ENCODE data around the gene TBC1D22A. TPM values are rescaled to one million over a fixed set of nuclear protein-coding genes. Genes with fewer than 3 reads are reported as not detected.

The TBC1D22A gene
- total and polyA plus RNA-seq, 8 donors: 12.0 to 17.6 (median 15.3) TPM

DNA sequence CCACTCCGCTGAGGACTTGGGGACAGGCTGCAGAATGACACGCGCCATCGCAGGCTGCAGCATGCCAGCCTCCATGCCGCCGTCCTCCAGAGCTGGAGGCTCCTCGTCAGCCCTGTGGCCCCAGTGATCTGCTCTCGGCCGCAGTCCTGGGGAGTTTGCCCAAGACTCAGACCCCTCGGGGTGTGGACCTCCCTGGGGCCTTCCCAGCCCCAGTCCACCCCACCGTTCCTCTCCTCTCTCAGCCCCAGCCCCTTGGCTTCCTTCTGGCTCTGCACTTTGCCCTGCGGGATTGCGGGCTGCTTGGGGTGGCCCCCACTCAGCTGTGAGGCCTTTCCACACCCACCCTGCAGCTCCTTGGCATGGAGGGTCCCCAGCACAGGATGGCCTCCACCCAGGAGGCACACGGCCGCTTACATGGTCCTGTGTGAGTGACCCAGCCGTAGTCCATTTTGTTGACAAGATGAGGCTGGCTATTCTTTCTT, 414.9 kb downstream of the TBC1D22A start:
- H3K9me3 ChIP-seq: no peaks in the 10 kb centered on the region
- intact Hi-C loops (cut with DNase I): no loop called here
- TF ChIP-seq, protein P1, sequence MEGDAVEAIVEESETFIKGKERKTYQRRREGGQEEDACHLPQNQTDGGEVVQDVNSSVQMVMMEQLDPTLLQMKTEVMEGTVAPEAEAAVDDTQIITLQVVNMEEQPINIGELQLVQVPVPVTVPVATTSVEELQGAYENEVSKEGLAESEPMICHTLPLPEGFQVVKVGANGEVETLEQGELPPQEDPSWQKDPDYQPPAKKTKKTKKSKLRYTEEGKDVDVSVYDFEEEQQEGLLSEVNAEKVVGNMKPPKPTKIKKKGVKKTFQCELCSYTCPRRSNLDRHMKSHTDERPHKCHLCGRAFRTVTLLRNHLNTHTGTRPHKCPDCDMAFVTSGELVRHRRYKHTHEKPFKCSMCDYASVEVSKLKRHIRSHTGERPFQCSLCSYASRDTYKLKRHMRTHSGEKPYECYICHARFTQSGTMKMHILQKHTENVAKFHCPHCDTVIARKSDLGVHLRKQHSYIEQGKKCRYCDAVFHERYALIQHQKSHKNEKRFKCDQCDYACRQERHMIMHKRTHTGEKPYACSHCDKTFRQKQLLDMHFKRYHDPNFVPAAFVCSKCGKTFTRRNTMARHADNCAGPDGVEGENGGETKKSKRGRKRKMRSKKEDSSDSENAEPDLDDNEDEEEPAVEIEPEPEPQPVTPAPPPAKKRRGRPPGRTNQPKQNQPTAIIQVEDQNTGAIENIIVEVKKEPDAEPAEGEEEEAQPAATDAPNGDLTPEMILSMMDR (IDR thresholded peaks at IDR 0.05): no peak
- H3K36me3 ChIP-seq: peaks cover 0 to 13% (median 0%) of the 10 kb centered on the region in 3 donors
- 96 to 97% methylated on average over 16 of the region's 16 CpGs for WGBS, 2 donors
- peak in 2 of 6 donors; percentile 5 to 6 for DNase-seq
- no peak for ATAC-seq
- no peak overlapping the region for H3K4me3 ChIP-seq
- FAIRE-seq: no peak
- no peak overlapping the region for H3K27ac ChIP-seq
- no peaks in the 10 kb centered on the region for H3K4me1 ChIP-seq
- H3K27me3 ChIP-seq: no peaks in the 10 kb centered on the region

DNA sequence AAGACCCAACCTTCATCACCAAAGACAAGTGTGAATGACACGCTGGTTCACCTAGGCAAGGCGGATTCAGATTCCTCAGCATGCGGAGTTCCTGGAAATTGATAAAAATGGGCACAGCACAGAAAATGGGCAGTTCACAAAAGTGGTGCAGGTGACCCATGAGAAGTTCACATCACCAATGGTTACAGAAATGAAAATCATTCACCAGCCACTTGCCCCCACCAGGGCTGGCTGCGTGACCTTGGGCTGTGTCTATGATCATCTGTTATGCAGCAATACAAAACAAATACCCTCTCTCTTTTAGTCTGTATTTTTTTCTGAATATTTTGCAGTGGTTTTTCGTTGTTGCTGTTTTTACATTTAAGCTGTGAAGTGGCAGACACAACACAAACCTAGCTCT, 415.9 kb downstream of the TBC1D22A start:
- TF ChIP-seq, protein P1 (IDR thresholded peaks at IDR 0.05): no peak
- no peaks in the 10 kb centered on the region for H3K4me1 ChIP-seq
- H3K27me3 ChIP-seq: no peaks in the 10 kb centered on the region
- no peaks in the 10 kb centered on the region for H3K9me3 ChIP-seq
- ATAC-seq (no peak), DNase-seq (peak in 1 of 6 donors; percentile 5), FAIRE-seq (no peak)
- H3K4me3 ChIP-seq: no peak overlapping the region
- 94 to 95% methylated on average over 5 of the region's 5 CpGs for WGBS, 2 donors
- intact Hi-C loops (cut with DNase I): no loop called here
- peaks cover 0 to 12% (median 0%) of the 10 kb centered on the region in 3 donors for H3K36me3 ChIP-seq
- no peak overlapping the region for H3K27ac ChIP-seq

DNA sequence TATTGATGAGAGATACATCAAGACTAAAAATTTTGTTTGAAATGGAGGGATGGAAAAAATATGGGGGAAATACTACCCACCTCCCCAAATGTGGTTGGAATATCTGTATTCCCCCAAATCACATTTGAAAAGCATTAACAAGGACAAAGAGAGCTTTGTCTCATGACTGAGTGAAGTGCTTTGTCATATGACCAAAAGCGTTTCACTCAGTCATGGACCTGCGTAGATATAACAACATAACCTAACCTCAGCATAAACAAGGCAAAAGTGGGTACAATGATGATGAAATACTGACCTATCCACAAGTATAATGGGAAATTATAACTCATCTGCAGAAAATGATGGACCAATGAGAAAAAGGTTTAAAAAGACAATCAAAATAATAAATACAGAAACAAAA, 418.3 kb downstream of the TBC1D22A start:
- TF ChIP-seq, protein P1 (IDR thresholded peaks at IDR 0.05): no peak
- no peak overlapping the region for H3K4me3 ChIP-seq
- no peaks in the 10 kb centered on the region for H3K4me1 ChIP-seq
- H3K36me3 ChIP-seq: peaks cover 0 to 6% (median 0%) of the 10 kb centered on the region in 3 donors
- DNase-seq: no peak
- intact Hi-C loops (cut with DNase I): no loop called here
- H3K9me3 ChIP-seq: no peaks in the 10 kb centered on the region
- H3K27ac ChIP-seq: no peak overlapping the region
- 91 to 94% methylated on average over 2 of the region's 2 CpGs for WGBS, 2 donors
- no peak for ATAC-seq
- H3K27me3 ChIP-seq: no peaks in the 10 kb centered on the region
- no peak for FAIRE-seq

DNA sequence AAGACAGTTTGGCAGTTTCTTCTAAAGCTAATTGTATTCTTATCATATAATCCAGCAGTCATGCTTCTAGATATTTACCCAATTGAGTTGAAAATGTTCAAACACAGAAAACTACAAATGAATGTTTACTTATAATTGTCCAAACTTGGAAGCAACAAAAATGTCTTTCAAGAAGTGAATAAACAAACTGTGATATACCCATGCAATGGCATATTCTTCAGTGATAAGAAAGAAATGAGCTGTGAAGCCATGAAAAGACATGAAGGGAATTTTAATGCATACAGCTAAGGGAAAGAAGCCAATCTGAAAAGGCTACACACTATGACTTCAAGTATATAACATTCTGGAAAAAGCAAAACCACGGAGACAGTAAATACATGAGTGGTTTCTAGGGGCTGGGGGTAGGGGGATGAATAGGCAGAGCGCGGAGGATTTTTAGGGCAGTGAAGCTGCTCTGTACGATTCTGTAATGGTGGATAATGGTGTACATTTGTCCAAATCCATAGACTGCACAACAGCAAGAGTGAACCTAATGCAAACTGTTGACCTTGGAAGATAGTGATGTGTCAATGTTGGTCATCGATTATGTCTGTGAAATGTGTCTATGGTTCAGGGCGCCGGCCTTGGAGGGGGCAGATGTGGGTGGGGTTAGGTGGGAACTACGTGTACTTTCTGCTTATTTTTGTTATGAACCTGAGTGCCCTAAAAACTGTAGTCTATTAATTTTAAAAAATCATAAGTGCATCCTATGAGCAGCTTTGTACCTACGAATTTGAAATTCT, 424.9 kb downstream of the TBC1D22A start:
- H3K27me3 ChIP-seq: no peaks in the 10 kb centered on the region

More for the DNA sequence above, 424.9 kb downstream of the TBC1D22A start:
- TF ChIP-seq, protein P1 (IDR thresholded peaks at IDR 0.05): no peak
- Histone ChIP-seq H3K27ac (no peak overlapping the region), H3K4me1 (no peaks in the 10 kb centered on the region), H3K9me3 (no peaks in the 10 kb centered on the region), H3K36me3 (no peaks in the 10 kb centered on the region), H3K4me3 (no peak overlapping the region)
- intact Hi-C loops (cut with DNase I): no loop called here
- 82 to 88% methylated on average over 9 of the region's 9 CpGs for WGBS, 2 donors
- DNase-seq: peak in 3 of 6 donors; percentile 1 to 7 (median 3)
- no peak for ATAC-seq
- no peak for FAIRE-seq
